Measurements from ENCODE around the gene ITSN1.

DNA sequence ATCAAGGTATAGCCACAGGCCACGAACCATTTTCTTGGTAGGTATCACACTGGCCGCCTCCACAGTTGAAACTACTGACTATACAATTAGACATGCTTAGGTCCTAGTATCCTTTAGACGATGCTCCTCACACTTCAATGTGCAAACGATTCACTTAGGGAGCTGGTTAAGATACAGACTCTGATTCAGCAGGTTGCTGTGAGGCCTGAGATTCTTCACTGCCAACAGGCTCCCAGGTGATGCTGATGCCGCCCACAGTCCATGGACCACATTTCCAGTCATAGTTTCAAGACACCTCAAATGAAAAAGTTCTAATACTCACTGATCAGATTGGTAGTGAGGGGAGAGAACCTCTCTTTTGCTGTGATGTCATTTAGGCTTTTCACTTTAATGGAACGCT, 266.5 kb downstream of the ITSN1 start:
- TF ChIP-seq SNAI2 (CRISPR knock-in tag; IDR thresholded peaks at IDR 0.05) (no peak), ARNTL (CRISPR knock-in tag; IDR thresholded peaks at IDR 0.05; ENCODE audit: borderline replicate concordance, low read depth) (no peak), ZNF8 (CRISPR knock-in tag; IDR thresholded peaks at IDR 0.05) (no peak)
